ENCODE results near the gene RMC1.

DNA sequence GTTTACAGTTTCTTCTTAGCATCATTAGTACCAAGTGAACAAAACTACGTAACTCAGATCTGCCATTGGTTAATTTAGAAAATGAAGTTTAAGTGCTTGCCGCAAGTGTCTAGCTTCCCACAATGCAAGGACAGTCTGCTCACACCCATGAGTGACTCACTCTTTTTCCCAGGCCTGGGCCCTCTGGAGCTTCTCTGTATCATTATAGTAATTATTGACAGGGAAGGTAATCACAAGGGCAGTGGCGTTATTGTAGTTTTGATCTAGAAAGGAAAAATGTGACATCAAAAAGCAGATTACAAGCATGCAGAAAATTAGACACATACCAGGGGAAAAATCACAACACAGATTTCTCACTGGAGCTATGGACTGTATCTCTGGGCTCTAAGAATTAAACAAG lies 44.5 kb downstream of the RMC1 start:
- TF ChIP-seq, protein P1, sequence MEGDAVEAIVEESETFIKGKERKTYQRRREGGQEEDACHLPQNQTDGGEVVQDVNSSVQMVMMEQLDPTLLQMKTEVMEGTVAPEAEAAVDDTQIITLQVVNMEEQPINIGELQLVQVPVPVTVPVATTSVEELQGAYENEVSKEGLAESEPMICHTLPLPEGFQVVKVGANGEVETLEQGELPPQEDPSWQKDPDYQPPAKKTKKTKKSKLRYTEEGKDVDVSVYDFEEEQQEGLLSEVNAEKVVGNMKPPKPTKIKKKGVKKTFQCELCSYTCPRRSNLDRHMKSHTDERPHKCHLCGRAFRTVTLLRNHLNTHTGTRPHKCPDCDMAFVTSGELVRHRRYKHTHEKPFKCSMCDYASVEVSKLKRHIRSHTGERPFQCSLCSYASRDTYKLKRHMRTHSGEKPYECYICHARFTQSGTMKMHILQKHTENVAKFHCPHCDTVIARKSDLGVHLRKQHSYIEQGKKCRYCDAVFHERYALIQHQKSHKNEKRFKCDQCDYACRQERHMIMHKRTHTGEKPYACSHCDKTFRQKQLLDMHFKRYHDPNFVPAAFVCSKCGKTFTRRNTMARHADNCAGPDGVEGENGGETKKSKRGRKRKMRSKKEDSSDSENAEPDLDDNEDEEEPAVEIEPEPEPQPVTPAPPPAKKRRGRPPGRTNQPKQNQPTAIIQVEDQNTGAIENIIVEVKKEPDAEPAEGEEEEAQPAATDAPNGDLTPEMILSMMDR (IDR thresholded peaks at IDR 0.05), result no peak
- TF ChIP-seq POLR2AphosphoS5 (IDR thresholded peaks at IDR 0.05) (no peak), POLR2A (IDR thresholded peaks at IDR 0.05; ENCODE audit: low read depth) (no peak), EP300 (IDR thresholded peaks at IDR 0.05) (no peak)
